SK-MEL-5 (cell line): Measurements from ENCODE around the gene CCDC88C. TPM values are rescaled to one million over a fixed set of nuclear protein-coding genes. Genes with fewer than 3 reads are reported as not detected.

Experiments
- DNase-seq: peaks from one replicate; pipeline ENCODE4 v3.0.0-alpha.2; 2016; ENCODE audit warnings: low read depth, low spot score
- in situ Hi-C: cut with HindIII; loops from 2 replicates; pipeline ENCODE4 v1.10.0; 2016; ENCODE audit warnings: low sequenced_read_pairs, high pct_unique_total_duplicates, low pct_unique_long_range_greater_than_20kb
- total RNA-seq: library from RNA; depleted of rRNA; stranded (reverse); fragments of >200 nt; shearing (Covaris generic); gene quantifications from 2 replicates; pipeline ENCODE4 v1.2.3, GENCODE V29; 2014

CCDC88C gene
- total RNA-seq, 1 experiment from 2014 or later = 6.4 TPM

DNA sequence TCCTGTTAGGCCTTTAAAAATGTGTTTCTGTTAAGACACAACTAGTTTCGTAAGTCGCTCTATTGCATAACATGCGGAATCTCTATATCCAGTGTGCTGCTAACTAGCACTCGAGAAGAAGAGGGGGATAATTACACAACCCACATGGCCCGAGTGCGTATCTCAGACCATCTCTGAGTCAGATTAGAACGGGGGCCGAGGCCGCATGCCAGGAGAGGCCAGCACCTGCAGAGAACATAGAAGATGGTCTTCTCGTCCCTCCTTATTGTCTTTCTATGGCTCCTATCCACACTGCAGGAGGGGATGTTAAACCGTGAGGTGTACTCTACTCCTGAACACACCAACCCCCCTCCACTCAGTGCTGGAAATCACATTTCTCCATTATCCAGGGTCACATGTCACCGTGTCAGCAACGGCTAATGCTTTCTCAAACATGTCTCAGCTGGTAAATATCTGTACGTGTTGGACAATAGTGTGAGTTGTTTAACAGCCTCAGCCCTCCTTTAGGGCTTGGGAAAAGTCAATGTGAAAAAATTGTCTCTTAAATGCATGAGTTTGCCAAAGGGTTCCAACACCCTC is 56.3 kb downstream of the CCDC88C start:
- no peak for DNase-seq
- in situ Hi-C loops = no loop called here

DNA sequence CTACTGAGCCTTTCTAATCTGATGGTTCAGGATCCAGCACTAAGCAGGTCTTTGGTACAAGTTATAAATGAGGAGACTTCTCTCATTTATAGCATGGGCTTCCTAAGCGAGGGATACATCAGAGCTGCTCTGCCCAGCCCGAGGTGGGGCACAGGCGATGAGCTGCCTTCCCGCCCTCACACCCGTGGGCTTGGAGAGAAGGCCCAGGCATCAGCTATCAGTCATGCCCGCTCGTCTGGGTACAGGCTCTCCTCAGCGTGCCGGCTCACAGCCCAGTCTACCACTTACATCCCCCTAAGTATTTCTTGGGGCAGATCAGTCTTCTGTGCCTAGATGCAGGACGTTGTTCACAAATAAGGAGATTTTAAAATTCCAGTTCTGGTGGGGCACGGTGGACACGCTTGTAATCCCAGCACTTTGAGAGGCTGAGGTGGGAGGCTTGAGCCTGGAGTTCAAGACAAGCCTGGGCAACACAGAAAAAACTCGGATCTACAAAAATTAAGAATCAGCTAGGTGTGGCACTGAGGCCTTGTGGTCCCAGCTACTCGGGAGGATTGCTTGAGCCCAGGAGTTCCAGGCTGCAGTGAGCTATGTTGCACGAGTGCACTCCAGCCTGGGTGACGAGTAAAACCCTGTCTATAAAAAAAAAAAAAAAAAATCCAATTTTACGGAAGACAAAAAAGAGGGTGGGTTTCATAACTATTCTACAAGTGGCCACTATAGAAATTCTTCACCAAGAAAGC is 57.0 kb downstream of the CCDC88C start:
- DNase-seq = no peak
- in situ Hi-C loops = no loop called here

DNA sequence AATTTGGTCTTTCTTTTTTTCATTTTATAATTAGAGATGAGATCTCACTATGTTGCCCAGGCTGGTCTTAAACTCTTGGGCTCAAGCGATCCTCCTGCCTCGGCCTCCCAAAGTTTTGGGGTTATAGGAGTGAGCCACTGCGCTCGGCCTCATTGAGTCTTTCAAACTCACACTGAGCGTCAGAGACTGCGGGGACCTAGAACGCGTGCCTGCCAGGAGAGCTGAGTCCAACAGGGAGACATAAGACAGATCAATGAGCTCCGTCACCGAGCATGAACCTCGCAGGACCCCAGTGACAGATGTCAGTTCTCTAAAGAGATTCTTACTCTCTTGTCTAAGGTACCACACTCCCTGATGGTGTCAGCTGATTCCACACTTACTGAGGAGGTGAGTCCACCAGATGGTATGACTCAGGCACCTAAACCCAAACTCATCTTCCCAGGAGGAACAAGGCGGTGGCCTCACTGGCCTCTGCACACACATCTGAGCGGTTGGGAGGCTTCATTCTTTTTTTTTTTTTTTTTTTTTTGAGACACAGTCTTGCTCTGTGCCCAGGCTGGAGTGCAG is 58.9 kb downstream of the CCDC88C start:
- no peak for DNase-seq
- in situ Hi-C loops = no loop called here

DNA sequence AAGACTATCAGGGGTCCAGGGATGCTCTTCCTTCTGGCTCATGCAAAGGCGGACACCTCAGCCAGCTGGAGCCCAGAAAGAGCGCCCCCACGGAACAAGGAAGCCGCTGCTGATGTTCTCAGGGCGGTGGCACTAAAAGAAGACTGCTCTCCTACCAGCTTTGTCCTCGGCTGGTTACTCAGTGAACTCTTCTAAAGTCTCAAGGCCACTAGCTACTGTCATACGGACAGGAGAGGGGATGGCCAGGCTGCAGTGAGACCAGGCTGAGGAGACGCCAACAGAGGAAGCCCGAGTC is 59.6 kb downstream of the CCDC88C start:
- in situ Hi-C loops = no loop called here
- DNase-seq = no peak

DNA sequence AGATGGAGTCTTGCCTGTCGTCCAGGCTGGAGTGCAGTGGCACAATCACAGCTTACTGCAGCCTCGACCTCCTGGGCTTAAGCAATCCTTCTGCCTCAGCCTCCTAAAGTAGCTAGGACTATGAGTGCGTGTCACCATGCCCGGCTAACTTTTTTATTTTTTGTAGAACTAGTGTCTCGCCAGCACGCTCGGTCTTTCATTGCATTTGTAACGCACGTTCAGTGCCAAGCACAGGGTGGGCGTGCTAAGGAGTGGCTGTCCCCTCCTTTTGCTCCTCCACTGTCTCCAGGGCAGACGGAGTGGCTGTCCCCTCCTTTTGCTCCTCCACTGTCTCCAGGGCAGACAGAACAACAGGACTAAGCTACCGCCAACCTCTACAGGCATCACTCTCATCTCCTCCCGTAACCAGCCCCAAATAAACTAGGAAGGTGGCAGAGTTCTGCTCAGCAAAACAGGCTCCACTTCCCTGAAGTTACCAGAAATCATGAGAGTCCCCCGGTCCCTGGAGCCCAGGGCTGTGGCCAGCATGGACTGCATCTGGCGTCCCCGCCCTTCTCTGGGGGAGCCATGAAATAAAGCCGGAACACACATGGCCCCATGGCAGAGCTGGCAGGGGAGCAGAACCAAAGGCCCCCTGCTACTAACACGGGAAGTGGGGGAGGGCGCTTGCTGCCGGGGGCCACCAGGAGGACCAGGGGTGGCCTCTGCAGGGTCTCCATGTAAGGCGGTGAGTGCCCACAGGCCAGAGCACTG is 60.2 kb downstream of the CCDC88C start:
- in situ Hi-C loops = no loop called here
- DNase-seq = no peak

DNA sequence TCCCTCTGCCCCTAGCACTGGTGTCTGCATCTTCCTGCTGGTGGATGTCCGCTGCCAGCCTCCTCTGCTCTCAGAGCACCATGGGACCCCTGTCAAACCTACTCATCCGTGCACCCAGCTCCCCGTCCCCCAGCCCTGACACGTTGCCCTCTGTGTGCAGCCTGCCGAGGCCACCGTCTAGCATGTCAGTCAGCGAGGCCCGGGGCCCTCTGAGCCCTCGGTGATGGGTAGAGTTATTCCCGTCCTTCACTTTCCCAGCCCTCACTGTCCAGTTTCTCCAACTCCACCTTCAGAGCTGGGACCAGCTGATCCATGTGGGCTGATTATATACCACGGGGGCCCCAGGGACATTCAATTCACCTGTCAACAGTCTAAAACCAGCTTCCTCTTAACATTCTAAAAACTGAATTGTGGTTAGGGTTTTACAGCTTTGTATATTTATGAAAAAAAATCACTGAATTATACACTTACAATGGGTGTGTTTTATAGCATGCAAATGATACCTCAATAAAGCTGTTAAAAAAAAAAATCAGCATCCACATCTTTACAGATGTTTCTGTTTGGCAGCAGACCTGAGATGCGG is 61.3 kb downstream of the CCDC88C start:
- in situ Hi-C loops = no loop called here
- no peak for DNase-seq

DNA sequence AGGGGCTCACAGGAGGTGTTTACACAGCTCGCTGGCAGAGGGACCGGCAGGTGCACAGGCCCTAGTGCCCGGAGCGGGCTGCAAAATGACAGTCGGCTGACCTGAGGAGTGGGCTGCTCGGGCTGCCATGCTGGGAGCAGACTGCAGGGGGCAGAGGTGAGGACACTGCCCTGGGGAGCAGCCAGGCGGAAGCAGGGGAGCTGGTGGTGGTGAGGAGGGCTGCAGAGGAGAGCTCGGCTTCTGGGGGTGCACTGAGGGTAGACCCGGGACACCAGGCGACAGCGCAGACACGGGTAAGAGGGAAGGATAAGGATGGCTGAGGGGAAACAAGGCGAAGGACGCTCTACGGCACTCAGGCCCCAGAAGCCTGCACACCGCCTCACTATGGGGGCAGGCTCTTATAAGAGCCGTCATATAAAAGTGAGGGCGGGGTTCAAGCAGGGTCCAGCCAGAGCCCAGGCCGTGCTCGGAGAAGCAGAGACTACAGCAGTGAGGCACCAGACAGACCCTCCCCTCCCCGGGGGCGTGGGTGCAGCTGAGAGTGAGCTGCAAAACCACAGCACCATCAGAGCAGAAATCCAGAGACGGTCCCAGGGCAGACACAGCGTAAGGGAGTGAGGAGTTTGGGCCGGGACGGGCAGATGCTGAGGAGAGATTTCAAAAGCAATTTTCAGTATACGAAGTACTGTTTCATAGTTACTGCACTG is 62.5 kb downstream of the CCDC88C start:
- in situ Hi-C loops = no loop called here
- peak; percentile 19 for DNase-seq

DNA sequence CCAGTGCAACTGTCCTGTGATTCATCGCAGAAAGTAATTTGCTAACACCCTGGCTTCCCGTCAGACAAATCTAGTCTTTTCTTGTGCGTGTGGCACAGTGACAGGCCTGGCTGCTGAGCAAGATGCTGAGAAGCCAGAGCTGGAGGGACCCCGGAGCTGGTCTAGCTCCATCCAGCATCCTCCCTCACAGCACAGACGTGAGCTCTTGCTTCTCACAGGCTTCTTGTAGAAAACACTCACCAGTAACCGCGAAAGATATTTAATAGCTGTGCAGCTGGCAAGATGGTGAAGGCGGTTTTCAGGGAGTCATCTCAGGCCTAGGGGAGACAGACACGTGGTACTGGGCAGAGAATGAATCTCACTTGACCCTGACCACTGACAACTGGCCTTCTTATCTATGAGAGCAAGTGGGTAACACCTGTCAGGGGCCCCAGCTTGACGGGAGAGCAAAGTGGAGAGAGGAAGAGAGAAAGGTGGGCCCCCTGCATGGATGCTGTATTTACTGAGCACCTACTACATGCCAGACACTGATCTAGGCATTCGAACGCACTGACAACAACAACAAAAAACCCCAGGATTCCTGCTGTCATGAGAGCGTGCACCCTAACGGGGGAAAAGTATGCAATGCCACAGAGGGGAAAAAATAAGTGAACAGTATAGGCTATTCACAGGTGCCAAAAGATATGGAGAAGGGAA is 63.3 kb downstream of the CCDC88C start:
- in situ Hi-C loops = no loop called here
- no peak for DNase-seq

DNA sequence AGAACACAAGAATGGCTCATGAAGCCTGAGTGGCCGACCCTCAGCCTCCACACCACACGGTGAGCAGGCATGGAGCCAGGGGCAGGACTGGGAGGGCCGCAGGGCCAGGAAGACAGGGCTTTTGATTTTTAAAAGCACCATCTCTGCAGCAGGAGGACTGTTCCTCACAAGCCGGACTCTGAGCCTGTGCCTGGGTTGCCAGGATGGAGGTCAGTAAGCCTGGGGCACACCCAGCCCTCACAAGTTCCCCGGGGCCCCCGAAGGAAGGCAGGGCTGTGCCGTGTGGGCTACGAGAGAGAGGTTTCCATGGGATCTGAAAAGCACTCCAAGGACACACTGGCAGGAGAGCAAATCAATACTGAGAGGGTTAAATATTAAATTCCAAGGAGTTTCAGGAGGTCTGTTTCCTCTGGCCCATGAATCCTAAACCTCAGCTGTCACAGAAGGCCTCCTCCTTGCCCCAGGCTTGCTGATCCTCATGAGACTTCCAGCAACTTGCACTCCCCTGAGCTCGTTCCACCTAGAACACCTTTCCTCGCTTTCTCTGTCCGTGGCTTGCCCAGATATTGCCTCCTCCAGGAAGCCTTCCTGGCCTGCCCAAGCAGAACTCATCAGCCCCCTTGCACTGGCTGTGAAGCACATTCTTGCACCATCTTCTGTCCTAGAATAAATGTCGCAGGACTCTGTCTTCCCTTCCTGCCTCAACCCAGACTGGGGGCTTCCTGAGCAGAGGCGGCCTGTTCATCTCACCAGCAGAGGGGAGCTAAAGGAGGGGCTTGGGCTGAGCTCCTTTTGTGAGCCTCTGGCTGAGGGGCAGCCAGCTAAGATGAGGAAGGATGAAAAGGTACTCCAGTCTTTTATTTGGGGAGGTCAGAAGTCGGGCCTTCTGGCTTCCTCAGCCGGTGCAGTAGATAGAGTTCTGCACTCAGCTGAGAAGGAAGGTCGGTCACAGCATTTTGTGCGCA is 64.6 kb downstream of the CCDC88C start:
- no peak for DNase-seq
- in situ Hi-C loops = no loop called here

DNA sequence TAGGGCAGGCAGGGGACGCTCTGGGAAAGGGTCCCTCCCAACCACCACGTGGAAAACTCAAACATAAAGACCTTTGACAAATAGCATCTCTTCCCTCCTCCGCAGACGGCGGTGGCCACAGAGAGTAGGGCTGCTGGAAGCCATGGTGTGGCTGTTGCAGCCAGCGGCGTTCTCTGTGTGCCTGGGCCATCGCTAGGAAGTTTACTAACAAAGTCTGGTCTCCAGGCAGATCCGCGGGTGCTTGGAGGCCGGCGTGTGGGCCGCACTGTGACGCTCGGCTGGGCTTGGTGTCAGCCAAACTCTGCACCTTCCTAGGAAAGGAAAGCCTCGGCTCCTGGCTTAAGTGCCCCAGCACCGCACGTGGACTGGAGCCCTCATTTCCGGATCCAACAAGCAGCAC is 65.6 kb downstream of the CCDC88C start:
- DNase-seq = no peak
- in situ Hi-C loops = no loop called here

DNA sequence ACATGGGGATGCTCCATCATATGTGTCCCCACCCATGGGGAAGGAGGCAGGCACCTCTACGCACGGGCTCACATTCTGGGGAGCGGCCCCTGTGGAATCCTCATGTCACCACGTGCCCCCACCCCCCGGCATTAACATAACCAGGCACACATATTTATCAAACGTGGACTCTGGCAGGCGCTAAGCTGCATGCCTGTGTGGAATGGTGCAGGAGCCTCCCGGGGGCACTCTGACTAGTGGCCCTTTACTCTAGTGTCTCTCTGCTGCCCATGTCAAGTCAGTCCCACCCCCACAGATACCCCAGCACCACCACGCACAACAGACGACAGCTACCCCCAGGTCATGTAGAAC is 66.1 kb downstream of the CCDC88C start:
- DNase-seq = no peak
- in situ Hi-C loops = no loop called here

DNA sequence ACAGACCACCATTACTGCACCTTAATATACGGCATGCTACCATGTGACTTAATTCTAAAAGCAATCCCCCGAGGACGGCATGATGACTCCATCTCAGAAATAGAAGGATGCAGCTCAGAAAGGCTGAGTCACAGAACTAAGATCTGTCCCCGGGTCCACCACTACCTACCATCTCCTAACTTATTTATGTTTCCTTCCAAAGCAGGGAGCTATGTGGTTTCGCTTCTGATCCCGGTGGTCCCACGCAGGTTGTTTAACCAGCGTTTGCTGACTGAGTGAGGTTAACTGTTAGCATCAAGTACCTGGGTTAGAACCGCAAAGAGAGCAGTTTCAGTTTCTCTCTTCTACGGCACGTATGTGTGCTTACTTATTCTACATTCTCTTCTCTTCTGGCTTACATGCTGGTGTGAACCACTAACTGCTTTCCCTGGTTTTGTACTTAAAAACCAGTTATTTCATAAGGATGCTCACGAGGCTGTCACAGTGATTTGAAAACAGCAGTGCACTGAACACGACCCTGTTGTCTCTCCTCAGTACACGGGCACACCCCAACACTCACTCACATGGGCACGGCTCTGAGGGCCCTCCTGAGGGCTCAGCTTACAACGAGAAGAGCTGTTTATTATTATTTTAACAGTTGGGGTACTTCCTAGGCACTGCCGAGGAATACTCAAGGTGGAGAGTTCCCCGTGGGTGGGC is 66.7 kb downstream of the CCDC88C start:
- DNase-seq = no peak
- in situ Hi-C loops = no loop called here

DNA sequence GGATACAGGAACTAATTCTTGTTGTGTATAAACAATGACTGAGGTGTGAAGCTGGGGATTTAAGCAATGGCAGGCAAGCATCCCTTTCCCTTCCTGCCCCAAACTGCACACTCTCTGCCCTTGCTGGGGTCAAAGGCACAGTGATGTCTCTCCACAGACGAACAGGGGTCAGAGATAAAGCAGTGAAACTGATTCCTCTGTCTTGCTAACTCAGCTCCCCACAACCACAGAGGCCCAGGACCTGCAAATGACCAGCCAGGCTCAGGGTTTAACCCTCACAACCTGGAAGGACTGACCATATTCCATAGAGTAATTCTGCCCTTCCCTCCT is 67.2 kb downstream of the CCDC88C start:
- in situ Hi-C loops = no loop called here
- DNase-seq = no peak

DNA sequence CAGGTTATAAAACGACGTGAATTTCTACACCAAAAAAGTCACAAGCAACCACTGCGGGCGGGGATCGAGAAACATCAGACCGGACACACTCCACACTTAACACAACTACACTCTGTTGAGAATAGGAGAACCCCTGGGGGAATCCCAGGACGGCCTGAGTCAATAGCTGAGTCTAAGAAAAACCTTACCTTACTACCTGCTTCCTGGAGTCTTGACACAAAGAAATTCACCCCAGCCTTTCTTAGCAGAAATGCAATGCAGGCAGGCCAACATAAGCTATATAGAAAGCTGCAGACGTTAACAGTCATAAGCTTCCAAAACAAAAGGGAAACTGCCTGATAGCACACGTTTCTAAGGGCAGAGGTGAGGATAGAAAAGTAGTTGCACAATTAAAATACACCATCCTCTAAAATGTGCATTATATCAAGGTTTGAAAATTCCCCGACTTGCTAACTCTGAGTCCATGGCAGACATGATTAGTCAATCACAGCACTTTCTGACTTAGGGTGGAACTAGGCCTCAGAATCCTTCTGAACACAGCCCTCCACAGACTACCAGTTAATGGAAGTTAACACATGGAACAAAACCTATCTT is 68.0 kb downstream of the CCDC88C start:
- no peak for DNase-seq
- in situ Hi-C loops = no loop called here

DNA sequence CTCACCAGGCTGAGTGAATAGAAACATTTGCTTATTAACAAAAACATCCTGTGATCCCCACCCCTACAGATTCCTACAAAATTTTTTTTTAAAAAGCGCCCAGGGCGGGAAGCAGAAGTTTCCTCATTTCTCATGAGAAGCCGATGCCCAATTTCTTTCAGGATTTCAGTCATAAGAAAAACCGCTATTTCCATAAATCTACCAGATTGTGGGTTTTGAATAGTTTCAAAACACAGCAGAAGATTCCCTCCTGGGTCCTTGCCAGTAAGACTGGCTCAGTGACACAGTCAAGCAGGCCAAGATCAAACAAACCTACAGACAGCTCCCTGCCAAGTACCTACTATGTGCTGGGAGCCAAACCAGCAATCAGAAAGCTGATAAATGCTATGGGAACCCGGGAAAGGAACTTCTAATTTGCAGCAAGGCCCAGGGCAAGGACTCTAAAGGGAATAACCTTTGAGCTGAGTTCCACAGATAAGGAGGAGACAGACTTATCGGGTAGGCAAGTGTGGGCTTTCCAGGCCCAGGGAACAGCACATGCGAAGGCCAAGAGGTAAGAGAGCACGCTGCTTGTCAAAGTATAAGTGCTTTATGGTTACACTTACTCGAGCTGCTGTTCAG is 68.7 kb downstream of the CCDC88C start:
- in situ Hi-C loops = no loop called here
- DNase-seq = peak; percentile 6
